BE2C (cell line): ENCODE results near the gene PTPRM.

Source experiments
- DNase-seq: peaks from one replicate; pipeline ENCODE4 v3.0.0-alpha.2; 2020
- H3K27me3 ChIP-seq: fragments of 250-450 bp; sonication (Bioruptor Pico); 2 replicates; pipeline ENCODE4 v1.5.1; 2020; ENCODE audit warnings: mild to moderate bottlenecking
- H3K36me3 ChIP-seq: fragments of 250-450 bp; sonication (Bioruptor Pico); 2 replicates; pipeline ENCODE4 v1.5.1; 2020; ENCODE audit warnings: mild to moderate bottlenecking
- H3K4me1 ChIP-seq: fragments of 250-450 bp; sonication (Bioruptor Pico); 2 replicates; pipeline ENCODE4 v1.5.1; 2020
- H3K4me3 ChIP-seq: 2 replicates; pipeline ENCODE4 v1.5.1; 2011; ENCODE audit warnings: low read depth, low read length
- H3K9me3 ChIP-seq: fragments of 250-450 bp; sonication (Bioruptor Pico); 2 replicates; pipeline ENCODE4 v1.5.1; 2020
- CTCF ChIP-seq: IDR thresholded peaks from 2 replicates; pipeline ENCODE4 v1.5.1; 2012; ENCODE audit warnings: mild to moderate bottlenecking, low read depth, low read length

The PTPRM gene

DNA sequence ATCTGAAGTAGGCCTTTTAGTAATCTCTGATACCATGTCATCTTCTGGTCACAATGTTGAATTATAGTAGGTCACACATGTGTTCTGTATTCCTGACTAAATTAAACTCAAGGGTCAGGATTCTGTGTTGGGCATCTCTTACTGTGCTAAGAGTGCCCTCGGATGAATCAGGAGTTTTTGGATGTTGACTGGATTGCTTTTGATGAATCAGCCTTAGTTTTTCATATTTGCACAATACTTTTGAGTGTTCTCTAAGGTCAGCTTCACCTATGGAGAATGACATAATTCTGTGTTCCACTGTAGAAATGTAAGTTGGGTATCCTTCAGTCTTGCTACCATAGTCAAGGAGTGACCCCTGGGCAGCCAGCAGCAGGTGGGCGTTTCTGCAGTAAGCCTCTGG is 190.1 kb downstream of the PTPRM start:
- Histone ChIP-seq H3K4me1 (no peaks in the 10 kb centered on the region), H3K9me3 (no peaks in the 10 kb centered on the region), H3K36me3 (no peaks in the 10 kb centered on the region), H3K27me3 (no peaks in the 10 kb centered on the region), H3K4me3 (no peak overlapping the region)
- DNase-seq = no peak
- TF ChIP-seq CTCF = no peak

DNA sequence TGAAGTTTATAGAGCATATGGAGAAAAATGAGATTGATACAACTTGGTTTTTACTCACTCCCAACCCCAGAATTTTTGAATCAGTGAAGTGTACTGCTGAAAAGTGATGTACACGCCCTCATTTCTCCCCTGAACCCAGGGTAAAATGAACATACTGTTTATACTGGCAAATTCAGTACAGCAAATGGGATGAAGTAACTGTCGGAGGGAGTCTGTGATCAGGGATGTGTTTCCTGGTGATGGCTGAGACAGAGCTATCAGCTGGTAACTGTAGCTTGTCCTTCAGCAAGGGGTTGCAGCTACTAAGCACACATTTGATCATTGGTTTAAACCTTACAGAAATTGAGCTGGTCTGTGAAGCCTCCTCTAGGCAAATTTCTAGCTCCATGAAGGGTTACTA is 191.6 kb downstream of the PTPRM start:
- no peaks in the 10 kb centered on the region for H3K9me3 ChIP-seq
- no peak for DNase-seq
- no peaks in the 10 kb centered on the region for H3K36me3 ChIP-seq
- H3K4me1 ChIP-seq = no peaks in the 10 kb centered on the region
- no peaks in the 10 kb centered on the region for H3K27me3 ChIP-seq
- TF ChIP-seq CTCF = no peak
- H3K4me3 ChIP-seq = no peak overlapping the region

DNA sequence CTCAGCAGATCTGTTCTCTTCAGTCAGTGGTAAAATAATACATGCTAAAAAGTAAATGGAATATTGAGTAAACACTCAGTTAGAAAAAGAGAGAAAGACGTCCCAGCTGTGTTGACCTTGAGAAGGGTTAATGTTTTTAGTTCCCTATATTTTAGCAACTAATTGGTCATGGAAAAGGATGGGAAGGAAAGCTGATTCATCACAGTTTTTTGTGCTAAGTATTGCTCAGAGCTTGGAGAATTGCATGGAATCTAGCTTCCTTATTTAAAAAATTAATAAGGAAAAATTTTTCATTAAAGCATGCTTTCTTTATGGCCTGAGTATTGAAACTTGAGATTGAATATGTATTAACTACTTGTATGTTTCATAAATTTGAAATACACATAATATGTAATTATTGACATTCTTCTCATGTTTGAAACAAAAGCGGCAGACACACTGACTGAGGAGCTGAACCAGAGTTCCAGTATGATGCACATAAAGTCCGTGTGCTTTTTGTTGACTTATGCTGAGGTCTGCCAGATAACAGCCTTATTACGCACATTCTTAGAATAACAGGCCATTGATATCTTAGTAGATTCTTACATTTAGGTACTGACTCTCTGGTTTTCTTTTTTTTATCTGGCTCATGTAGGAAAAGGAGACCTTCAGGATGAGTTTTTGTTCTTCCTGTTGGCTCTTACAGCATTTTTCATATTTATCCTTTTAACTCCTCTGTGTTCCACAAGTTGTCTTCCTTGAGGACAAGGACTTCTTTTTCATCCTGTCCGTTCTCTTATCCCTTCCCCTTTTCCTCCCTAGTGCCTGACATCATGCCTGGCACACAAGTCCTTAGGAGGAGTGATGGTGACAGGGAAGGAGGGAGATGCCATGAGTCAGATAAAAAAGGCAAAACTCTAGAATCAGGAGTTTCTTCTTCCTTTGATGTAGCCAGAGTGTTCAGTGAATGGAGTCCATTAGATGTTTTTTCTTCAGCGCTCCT is 194.1 kb downstream of the PTPRM start:
- H3K36me3 ChIP-seq = no peaks in the 10 kb centered on the region
- no peaks in the 10 kb centered on the region for H3K4me1 ChIP-seq
- TF ChIP-seq CTCF = no peak
- H3K27me3 ChIP-seq = no peaks in the 10 kb centered on the region
- no peak for DNase-seq
- H3K9me3 ChIP-seq = no peaks in the 10 kb centered on the region
- no peak overlapping the region for H3K4me3 ChIP-seq

- Histone ChIP-seq H3K4me3 (no peak overlapping the region), H3K4me1 (no peaks in the 10 kb centered on the region), H3K27me3 (no peaks in the 10 kb centered on the region), H3K36me3 (no peaks in the 10 kb centered on the region), H3K9me3 (no peaks in the 10 kb centered on the region)
- no peak for TF ChIP-seq CTCF
- DNase-seq = no peak
Observed at GRCh38 chr18:7764405-7764804, 197.3 kb downstream of the PTPRM start.

DNA sequence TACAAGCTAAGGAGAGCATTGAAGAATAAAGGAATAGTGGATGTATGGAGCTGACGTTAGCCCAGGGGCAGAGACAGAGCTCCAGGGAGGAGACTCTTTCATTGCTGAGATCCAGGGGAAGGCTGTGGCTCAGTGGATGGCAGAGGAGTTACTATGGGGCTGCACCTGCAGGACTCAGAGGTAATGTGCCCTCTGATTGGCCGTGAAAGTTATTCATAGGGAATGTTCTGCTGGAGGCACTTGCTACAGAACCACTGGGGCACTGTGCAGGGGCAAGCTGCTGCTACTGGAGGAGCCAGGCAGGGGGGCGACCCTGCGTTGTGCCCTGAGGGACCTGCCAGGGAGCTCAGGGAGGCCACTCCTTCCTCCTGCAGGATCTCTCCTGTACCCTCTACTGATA is 199.2 kb downstream of the PTPRM start:
- Histone ChIP-seq H3K4me1 (no peaks in the 10 kb centered on the region), H3K36me3 (no peaks in the 10 kb centered on the region), H3K27me3 (no peaks in the 10 kb centered on the region), H3K9me3 (no peaks in the 10 kb centered on the region), H3K4me3 (peak overlapping the region; percentile 19)
- no peak for TF ChIP-seq CTCF
- DNase-seq = peak; percentile 48

DNA sequence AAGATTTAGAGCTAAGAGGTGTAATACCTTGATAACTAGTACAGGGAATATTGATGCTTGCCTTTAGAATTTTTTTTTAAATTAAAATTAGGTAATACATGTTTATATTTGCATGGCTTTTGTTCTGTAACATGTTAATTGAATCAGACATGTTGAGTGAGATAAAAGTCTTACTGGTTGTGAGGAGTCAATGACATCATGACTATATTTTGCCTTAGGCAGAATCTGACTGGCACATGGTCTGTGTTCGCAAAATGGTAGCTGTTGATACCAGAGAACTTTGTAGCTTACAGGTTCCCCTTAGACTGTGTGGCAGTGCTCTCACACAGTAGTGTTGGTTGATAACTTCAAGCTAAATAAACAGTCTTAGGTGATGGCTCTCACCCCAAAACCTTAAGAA is 199.7 kb downstream of the PTPRM start:
- Histone ChIP-seq H3K9me3 (no peaks in the 10 kb centered on the region), H3K36me3 (no peaks in the 10 kb centered on the region), H3K27me3 (no peaks in the 10 kb centered on the region), H3K4me3 (no peak overlapping the region), H3K4me1 (no peaks in the 10 kb centered on the region)
- no peak for TF ChIP-seq CTCF
- DNase-seq = peak; percentile 10
